ENCODE data around the gene TNFRSF19.

Gene TNFRSF19

GRCh38 chr13:23701186-23701585, 131.0 kb downstream of the TNFRSF19 start:
- H3K27me3 ChIP-seq (ENCODE audit: control insufficient read depth, insufficient read depth, low read length): no peaks in the 10 kb centered on the region
- no peaks in the 10 kb centered on the region for H3K9me3 ChIP-seq (ENCODE audit: control insufficient read depth, insufficient read depth, low read length)
- peaks cover 7% of the 10 kb centered on the region for H3K4me1 ChIP-seq (ENCODE audit: control insufficient read depth, insufficient read depth, low read length)
- no peak overlapping the region for H3K4me3 ChIP-seq (ENCODE audit: low read depth, low read length)
- H3K9ac ChIP-seq (ENCODE audit: low read depth, low read length): no peak overlapping the region
- no peaks in the 10 kb centered on the region for H3K36me3 ChIP-seq (ENCODE audit: control insufficient read depth, insufficient read depth, low read length)

DNA sequence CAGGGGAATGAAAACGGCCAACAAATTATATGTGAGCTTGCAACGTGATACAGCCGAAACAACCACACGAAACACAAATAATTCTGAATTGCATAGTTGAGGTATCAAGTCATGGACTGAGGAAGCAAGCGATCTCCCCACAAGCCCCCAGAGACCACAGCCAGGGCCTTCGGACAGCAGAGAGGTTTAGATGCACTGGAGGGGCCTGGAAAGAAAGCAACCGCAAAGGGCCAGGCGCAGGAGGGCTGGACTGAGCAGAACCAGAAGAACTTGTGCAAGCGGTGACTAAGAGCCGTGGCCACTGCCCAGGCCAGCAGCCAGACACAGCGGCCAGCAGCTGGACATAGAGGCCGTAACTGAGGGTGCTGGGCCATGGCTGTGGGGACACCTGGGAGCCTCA, 131.4 kb downstream of the TNFRSF19 start:
- Histone ChIP-seq H3K9ac (ENCODE audit: low read depth, low read length) (no peak overlapping the region), H3K36me3 (ENCODE audit: control insufficient read depth, insufficient read depth, low read length) (no peaks in the 10 kb centered on the region), H3K27me3 (ENCODE audit: control insufficient read depth, insufficient read depth, low read length) (no peaks in the 10 kb centered on the region), H3K4me3 (ENCODE audit: low read depth, low read length) (no peak overlapping the region), H3K9me3 (ENCODE audit: control insufficient read depth, insufficient read depth, low read length) (no peaks in the 10 kb centered on the region), H3K4me1 (ENCODE audit: control insufficient read depth, insufficient read depth, low read length) (peaks cover 2% of the 10 kb centered on the region)

DNA sequence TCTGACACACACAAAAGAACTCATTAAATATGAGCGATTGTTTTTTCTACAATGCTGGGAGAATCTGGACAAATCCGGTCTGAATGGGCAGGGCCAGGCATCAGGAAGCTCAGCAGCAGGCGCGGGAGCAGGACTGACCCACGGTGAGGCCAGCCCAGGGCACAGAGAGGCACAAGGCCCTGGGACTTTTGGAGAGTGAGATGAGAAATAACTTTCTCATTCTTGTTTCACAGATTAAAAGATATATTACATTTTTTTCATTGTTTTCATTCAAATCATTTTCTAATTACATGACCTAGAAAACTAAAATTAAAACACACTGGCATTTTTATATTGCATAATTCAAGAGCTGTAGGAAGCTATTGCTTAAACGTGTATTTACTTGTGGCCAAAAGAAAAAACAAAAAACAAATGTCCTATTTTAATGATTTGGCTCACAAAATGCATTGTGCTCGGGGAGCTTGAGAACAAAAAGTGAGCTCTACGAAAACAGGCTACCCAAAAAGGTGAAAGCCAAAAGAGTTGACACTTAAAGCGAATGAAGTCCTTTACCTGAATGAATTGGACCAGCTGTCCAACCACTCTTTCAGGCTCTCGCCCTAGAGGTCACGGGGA, 133.1 kb downstream of the TNFRSF19 start:
- no peak overlapping the region for H3K4me3 ChIP-seq (ENCODE audit: low read depth, low read length)
- no peaks in the 10 kb centered on the region for H3K36me3 ChIP-seq (ENCODE audit: control insufficient read depth, insufficient read depth, low read length)
- H3K9me3 ChIP-seq (ENCODE audit: control insufficient read depth, insufficient read depth, low read length): no peaks in the 10 kb centered on the region
- no peaks in the 10 kb centered on the region for H3K4me1 ChIP-seq (ENCODE audit: control insufficient read depth, insufficient read depth, low read length)
- H3K9ac ChIP-seq (ENCODE audit: low read depth, low read length): no peak overlapping the region
- H3K27me3 ChIP-seq (ENCODE audit: control insufficient read depth, insufficient read depth, low read length): no peaks in the 10 kb centered on the region

- H3K4me1 ChIP-seq (ENCODE audit: control insufficient read depth, insufficient read depth, low read length): no peaks in the 10 kb centered on the region
These were observed 135.4 kb downstream of the TNFRSF19 start for GRCh38 chr13:23705583-23705982.

GRCh38 chr13:23707674-23708073, 137.5 kb downstream of the TNFRSF19 start:
- Histone ChIP-seq H3K36me3 (ENCODE audit: control insufficient read depth, insufficient read depth, low read length) (no peaks in the 10 kb centered on the region), H3K9me3 (ENCODE audit: control insufficient read depth, insufficient read depth, low read length) (no peaks in the 10 kb centered on the region), H3K4me3 (ENCODE audit: low read depth, low read length) (no peak overlapping the region), H3K9ac (ENCODE audit: low read depth, low read length) (no peak overlapping the region), H3K4me1 (ENCODE audit: control insufficient read depth, insufficient read depth, low read length) (no peaks in the 10 kb centered on the region), H3K27me3 (ENCODE audit: control insufficient read depth, insufficient read depth, low read length) (no peaks in the 10 kb centered on the region)

More at GRCh38 chr13:23705583-23705982, 135.4 kb downstream of the TNFRSF19 start:
- no peaks in the 10 kb centered on the region for H3K36me3 ChIP-seq (ENCODE audit: control insufficient read depth, insufficient read depth, low read length)
- H3K4me3 ChIP-seq (ENCODE audit: low read depth, low read length): no peak overlapping the region
- no peak overlapping the region for H3K9ac ChIP-seq (ENCODE audit: low read depth, low read length)
- no peaks in the 10 kb centered on the region for H3K27me3 ChIP-seq (ENCODE audit: control insufficient read depth, insufficient read depth, low read length)
- no peaks in the 10 kb centered on the region for H3K9me3 ChIP-seq (ENCODE audit: control insufficient read depth, insufficient read depth, low read length)

DNA sequence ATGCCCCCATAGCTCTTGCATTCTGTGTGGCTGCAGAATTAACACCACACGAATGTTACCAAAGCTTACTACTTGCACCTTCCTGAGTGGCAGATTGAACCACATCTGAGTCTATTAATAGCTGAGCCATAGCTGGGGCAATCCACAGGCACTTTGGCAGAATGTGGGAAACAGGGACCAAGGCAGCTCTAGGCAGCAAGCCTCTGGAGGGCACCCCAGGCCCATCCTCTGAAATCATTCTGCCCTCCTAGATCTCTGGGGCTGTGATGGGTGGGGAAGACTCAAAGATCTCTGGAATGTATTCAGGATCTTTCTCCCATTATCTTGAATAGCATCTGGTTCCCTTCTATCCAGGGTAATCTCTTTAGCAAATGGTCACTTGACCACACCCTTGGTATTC, 139.3 kb downstream of the TNFRSF19 start:
- H3K4me1 ChIP-seq (ENCODE audit: control insufficient read depth, insufficient read depth, low read length): no peaks in the 10 kb centered on the region
- H3K9ac ChIP-seq (ENCODE audit: low read depth, low read length): no peak overlapping the region
- H3K27me3 ChIP-seq (ENCODE audit: control insufficient read depth, insufficient read depth, low read length): no peaks in the 10 kb centered on the region
- H3K9me3 ChIP-seq (ENCODE audit: control insufficient read depth, insufficient read depth, low read length): no peaks in the 10 kb centered on the region
- no peak overlapping the region for H3K4me3 ChIP-seq (ENCODE audit: low read depth, low read length)
- no peaks in the 10 kb centered on the region for H3K36me3 ChIP-seq (ENCODE audit: control insufficient read depth, insufficient read depth, low read length)

DNA sequence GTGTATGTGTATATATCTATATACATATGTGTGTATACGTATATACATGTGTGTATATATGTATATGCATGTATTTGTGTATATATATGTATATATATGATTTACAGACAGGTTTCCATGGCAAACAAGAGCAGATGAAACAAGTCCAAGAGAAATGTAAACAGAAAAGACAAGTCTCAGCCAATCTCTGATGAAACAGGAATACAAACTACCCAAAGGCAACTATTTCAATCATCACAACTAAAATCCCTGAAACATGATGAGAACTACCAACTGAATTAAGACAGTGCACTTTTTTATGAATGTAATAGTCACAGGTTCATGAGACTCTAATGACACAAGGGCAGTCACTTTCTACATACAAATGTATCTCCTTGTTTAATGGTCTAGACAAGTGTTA, 140.2 kb downstream of the TNFRSF19 start:
- Histone ChIP-seq H3K9ac (ENCODE audit: low read depth, low read length) (no peak overlapping the region), H3K9me3 (ENCODE audit: control insufficient read depth, insufficient read depth, low read length) (no peaks in the 10 kb centered on the region), H3K4me3 (ENCODE audit: low read depth, low read length) (no peak overlapping the region), H3K4me1 (ENCODE audit: control insufficient read depth, insufficient read depth, low read length) (no peaks in the 10 kb centered on the region), H3K36me3 (ENCODE audit: control insufficient read depth, insufficient read depth, low read length) (no peaks in the 10 kb centered on the region), H3K27me3 (ENCODE audit: control insufficient read depth, insufficient read depth, low read length) (no peaks in the 10 kb centered on the region)

GRCh38 chr13:23711355-23711754, 141.1 kb downstream of the TNFRSF19 start:
- H3K27me3 ChIP-seq (ENCODE audit: control insufficient read depth, insufficient read depth, low read length): no peaks in the 10 kb centered on the region
- no peaks in the 10 kb centered on the region for H3K4me1 ChIP-seq (ENCODE audit: control insufficient read depth, insufficient read depth, low read length)
- H3K9me3 ChIP-seq (ENCODE audit: control insufficient read depth, insufficient read depth, low read length): no peaks in the 10 kb centered on the region
- H3K9ac ChIP-seq (ENCODE audit: low read depth, low read length): no peak overlapping the region
- no peaks in the 10 kb centered on the region for H3K36me3 ChIP-seq (ENCODE audit: control insufficient read depth, insufficient read depth, low read length)
- H3K4me3 ChIP-seq (ENCODE audit: low read depth, low read length): no peak overlapping the region

DNA sequence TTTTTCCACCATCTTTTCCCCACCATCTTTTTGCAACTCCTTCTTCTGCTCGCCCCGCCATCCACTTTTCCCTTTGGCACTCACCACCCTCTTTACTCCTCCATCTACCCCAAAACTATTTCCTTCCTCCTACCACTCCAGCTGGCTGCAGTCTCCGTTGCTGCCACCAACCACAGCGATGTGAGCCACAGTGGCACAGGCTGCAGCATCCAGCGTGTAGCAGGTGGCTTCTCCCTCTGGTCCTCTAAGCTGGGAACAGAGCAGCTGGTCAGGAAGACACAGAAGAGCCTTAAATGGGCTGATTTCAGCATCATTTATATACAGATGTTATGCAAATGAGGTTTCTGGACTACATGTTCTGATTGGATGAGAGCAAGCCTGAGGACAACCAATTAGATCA, 144.5 kb downstream of the TNFRSF19 start:
- no peaks in the 10 kb centered on the region for H3K9me3 ChIP-seq (ENCODE audit: control insufficient read depth, insufficient read depth, low read length)
- H3K27me3 ChIP-seq (ENCODE audit: control insufficient read depth, insufficient read depth, low read length): no peaks in the 10 kb centered on the region
- H3K9ac ChIP-seq (ENCODE audit: low read depth, low read length): no peak overlapping the region
- H3K36me3 ChIP-seq (ENCODE audit: control insufficient read depth, insufficient read depth, low read length): no peaks in the 10 kb centered on the region
- no peaks in the 10 kb centered on the region for H3K4me1 ChIP-seq (ENCODE audit: control insufficient read depth, insufficient read depth, low read length)
- H3K4me3 ChIP-seq (ENCODE audit: low read depth, low read length): no peak overlapping the region

DNA sequence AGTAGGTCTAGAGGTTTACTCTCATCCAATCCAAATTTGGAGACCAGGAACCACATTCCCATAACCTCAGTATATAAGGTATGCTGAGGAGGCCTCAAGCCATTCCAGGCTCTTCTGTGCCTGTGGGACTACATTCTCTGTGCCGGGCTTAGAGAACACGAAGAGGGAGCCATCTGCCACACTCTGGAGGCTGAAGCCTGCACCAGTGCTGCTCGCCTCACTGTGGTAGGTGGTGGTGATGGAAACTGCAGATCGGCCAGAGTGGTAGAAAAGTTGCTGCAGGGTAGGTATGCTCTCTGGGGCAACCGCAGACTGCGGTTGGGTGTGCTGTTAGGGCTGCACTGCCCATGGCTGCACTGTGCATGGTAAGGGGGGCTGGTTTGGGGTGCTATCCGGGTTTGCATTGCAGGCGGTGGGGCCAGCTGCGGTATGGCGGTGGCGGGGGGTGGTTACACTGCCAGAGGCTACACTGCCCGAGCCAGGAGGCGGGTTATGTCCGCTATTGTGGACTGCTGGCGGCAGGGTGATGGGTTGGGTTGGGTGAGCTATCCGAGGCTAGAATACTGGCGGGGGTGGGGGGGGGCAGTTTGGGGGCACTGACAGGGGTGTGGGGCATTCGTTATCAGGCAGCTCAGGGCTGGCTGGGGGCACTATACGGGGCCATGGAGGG, 145.0 kb downstream of the TNFRSF19 start:
- Histone ChIP-seq H3K4me3 (ENCODE audit: low read depth, low read length) (no peak overlapping the region), H3K9ac (ENCODE audit: low read depth, low read length) (no peak overlapping the region), H3K36me3 (ENCODE audit: control insufficient read depth, insufficient read depth, low read length) (no peaks in the 10 kb centered on the region), H3K4me1 (ENCODE audit: control insufficient read depth, insufficient read depth, low read length) (no peaks in the 10 kb centered on the region), H3K27me3 (ENCODE audit: control insufficient read depth, insufficient read depth, low read length) (no peaks in the 10 kb centered on the region), H3K9me3 (ENCODE audit: control insufficient read depth, insufficient read depth, low read length) (no peaks in the 10 kb centered on the region)

DNA sequence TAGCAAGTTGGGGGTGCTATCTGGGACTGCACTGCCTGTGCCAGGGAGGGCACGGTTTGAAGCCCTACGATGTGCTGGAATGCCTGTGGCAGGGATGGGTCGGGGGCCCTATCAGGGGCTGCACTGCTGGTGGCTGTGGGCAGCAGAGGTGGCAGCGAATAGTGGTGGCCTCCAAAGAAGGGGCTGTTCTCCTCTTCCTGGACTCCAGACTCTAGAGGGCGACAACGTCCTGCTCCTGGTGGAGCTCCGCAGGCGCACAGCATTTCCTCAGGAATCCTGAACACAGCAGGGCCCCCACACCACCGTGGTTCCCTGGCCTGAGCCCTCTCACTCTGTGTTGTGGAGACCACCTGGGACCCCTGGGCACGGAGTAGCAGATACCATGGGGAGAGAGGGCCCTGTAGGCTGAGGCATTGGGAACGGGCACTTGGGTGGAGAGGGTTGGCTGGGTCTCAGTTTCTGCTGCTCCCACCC, 145.6 kb downstream of the TNFRSF19 start:
- H3K9me3 ChIP-seq (ENCODE audit: control insufficient read depth, insufficient read depth, low read length): no peaks in the 10 kb centered on the region
- H3K27me3 ChIP-seq (ENCODE audit: control insufficient read depth, insufficient read depth, low read length): no peaks in the 10 kb centered on the region
- H3K4me1 ChIP-seq (ENCODE audit: control insufficient read depth, insufficient read depth, low read length): no peaks in the 10 kb centered on the region
- no peaks in the 10 kb centered on the region for H3K36me3 ChIP-seq (ENCODE audit: control insufficient read depth, insufficient read depth, low read length)
- no peak overlapping the region for H3K9ac ChIP-seq (ENCODE audit: low read depth, low read length)
- no peak overlapping the region for H3K4me3 ChIP-seq (ENCODE audit: low read depth, low read length)

GRCh38 chr13:23716401-23716800, 146.2 kb downstream of the TNFRSF19 start:
- no peak overlapping the region for H3K4me3 ChIP-seq (ENCODE audit: low read depth, low read length)
- H3K9me3 ChIP-seq (ENCODE audit: control insufficient read depth, insufficient read depth, low read length): no peaks in the 10 kb centered on the region
- H3K36me3 ChIP-seq (ENCODE audit: control insufficient read depth, insufficient read depth, low read length): no peaks in the 10 kb centered on the region
- no peaks in the 10 kb centered on the region for H3K4me1 ChIP-seq (ENCODE audit: control insufficient read depth, insufficient read depth, low read length)
- H3K9ac ChIP-seq (ENCODE audit: low read depth, low read length): no peak overlapping the region
- H3K27me3 ChIP-seq (ENCODE audit: control insufficient read depth, insufficient read depth, low read length): no peaks in the 10 kb centered on the region

Measured in iPS-15b (cell line).